GM23338 (cell line): ENCODE results near the gene GZMB.
A peak's percentile ranks its signal among the peaks of the same experiment; 100 is the strongest.

Source experiments
- CREB1 ChIP-seq: fragments of 250-450 bp; sonication (Bioruptor Pico); IDR thresholded peaks from 2 replicates; pipeline ENCODE4 v1.5.0; 2020; ENCODE audit warnings: low read depth, mild to moderate bottlenecking, moderate library complexity
- CTCF ChIP-seq, 2 experiments: fragments of 200-600 bp in 1 of 2; sonication (generic) in 1 of 2; conservative IDR thresholded peaks; 2 replicates each; pipeline versions ENCODE4 v1.5.1 to v1.6.1; 2016 to 2017; ENCODE audit warnings: antibody characterized with exemption in 2 of 2, low read depth in 2 of 2, mild to moderate bottlenecking in 2 of 2, moderate library complexity in 1 of 2
- EZH2 ChIP-seq: fragments of 200-600 bp; sonication (generic); IDR thresholded peaks from one replicate; pipeline ENCODE4 v1.8.0; 2017; ENCODE audit warnings: antibody characterized with exemption, mild to moderate bottlenecking, low read depth; ENCODE audit not compliant: unreplicated experiment
- EZH2phosphoT487 ChIP-seq: fragments of 200-600 bp; sonication (generic); IDR thresholded peaks from one replicate; pipeline ENCODE4 v1.8.1; 2018; ENCODE audit warnings: antibody characterized with exemption; ENCODE audit not compliant: unreplicated experiment
- JUNB ChIP-seq: IDR thresholded peaks from one replicate; pipeline ENCODE4 v1.6.1; 2016; ENCODE audit warnings: antibody characterized with exemption; ENCODE audit not compliant: unreplicated experiment
- NANOG ChIP-seq: IDR thresholded peaks from 2 replicates; pipeline ENCODE4 v1.6.1; 2016; ENCODE audit warnings: antibody characterized with exemption, borderline replicate concordance
- POLR2AphosphoS5 ChIP-seq: IDR thresholded peaks from 2 replicates; pipeline ENCODE4 v1.6.1; 2016; ENCODE audit warnings: antibody characterized with exemption, low read depth
- STAT1 ChIP-seq: IDR thresholded peaks from one replicate; pipeline ENCODE4 v1.6.1; 2016; ENCODE audit warnings: antibody characterized with exemption; ENCODE audit not compliant: unreplicated experiment
- ZNF114 ChIP-seq: fragments of 250-450 bp; sonication (Bioruptor Pico); IDR thresholded peaks from 2 replicates; pipeline ENCODE4 v1.5.0; 2020; ENCODE audit warnings: mild to moderate bottlenecking, moderate library complexity
- ZNF331 ChIP-seq: fragments of 250-450 bp; sonication (Bioruptor Pico); IDR thresholded peaks from 2 replicates; pipeline ENCODE4 v1.5.0; 2020; ENCODE audit warnings: low read depth, mild to moderate bottlenecking, moderate library complexity
- TF ChIP-seq, protein P1 (sequence below): IDR thresholded peaks from one replicate; pipeline ENCODE4 v1.6.1; 2018; ENCODE audit warnings: antibody characterized with exemption; ENCODE audit not compliant: unreplicated experiment
- TF ChIP-seq, protein P2 (sequence below): fragments of 250-450 bp; sonication (Bioruptor Pico); IDR thresholded peaks from 2 replicates; pipeline ENCODE4 v1.5.0; 2020; ENCODE audit warnings: mild to moderate bottlenecking, moderate library complexity

DNA sequence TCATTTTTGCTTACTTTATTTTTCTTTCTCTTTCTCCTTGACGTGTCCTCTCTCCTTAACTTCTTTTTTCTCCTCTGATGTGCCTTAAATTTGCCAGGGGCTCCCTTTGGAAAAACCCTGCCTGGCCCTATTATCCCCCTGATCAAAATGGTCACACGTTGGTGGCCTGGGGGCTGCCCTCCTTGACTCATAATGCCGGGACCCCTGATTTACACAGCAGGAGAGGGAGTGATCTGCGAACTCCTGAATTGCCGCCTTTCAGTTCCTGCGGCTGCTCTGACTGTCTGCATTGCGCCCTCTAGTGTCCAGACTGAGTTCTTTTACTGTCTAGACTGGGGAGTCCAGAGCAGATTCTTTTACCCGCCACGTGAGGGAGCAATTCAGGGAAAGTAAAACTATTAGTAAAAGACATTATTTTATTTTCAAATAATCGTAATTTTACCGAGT, 44.8 kb upstream of the GZMB start:
- peak; percentile 96 to 100 for TF ChIP-seq CTCF (conservative IDR thresholded peaks at IDR 0.05; ENCODE audit: low read depth in 2 of 2)
- TF ChIP-seq POLR2AphosphoS5: no peak
- no peak for TF ChIP-seq EZH2phosphoT487
- TF ChIP-seq STAT1: no peak
- TF ChIP-seq CREB1: no peak
- TF ChIP-seq EZH2: no peak
- TF ChIP-seq, protein P1, sequence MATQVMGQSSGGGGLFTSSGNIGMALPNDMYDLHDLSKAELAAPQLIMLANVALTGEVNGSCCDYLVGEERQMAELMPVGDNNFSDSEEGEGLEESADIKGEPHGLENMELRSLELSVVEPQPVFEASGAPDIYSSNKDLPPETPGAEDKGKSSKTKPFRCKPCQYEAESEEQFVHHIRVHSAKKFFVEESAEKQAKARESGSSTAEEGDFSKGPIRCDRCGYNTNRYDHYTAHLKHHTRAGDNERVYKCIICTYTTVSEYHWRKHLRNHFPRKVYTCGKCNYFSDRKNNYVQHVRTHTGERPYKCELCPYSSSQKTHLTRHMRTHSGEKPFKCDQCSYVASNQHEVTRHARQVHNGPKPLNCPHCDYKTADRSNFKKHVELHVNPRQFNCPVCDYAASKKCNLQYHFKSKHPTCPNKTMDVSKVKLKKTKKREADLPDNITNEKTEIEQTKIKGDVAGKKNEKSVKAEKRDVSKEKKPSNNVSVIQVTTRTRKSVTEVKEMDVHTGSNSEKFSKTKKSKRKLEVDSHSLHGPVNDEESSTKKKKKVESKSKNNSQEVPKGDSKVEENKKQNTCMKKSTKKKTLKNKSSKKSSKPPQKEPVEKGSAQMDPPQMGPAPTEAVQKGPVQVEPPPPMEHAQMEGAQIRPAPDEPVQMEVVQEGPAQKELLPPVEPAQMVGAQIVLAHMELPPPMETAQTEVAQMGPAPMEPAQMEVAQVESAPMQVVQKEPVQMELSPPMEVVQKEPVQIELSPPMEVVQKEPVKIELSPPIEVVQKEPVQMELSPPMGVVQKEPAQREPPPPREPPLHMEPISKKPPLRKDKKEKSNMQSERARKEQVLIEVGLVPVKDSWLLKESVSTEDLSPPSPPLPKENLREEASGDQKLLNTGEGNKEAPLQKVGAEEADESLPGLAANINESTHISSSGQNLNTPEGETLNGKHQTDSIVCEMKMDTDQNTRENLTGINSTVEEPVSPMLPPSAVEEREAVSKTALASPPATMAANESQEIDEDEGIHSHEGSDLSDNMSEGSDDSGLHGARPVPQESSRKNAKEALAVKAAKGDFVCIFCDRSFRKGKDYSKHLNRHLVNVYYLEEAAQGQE: no peak
- no peak for TF ChIP-seq ZNF331 (CRISPR knock-in tag)
- no peak for TF ChIP-seq NANOG
- no peak for TF ChIP-seq ZNF114 (CRISPR knock-in tag)
- TF ChIP-seq JUNB: no peak
- TF ChIP-seq, protein P2, sequence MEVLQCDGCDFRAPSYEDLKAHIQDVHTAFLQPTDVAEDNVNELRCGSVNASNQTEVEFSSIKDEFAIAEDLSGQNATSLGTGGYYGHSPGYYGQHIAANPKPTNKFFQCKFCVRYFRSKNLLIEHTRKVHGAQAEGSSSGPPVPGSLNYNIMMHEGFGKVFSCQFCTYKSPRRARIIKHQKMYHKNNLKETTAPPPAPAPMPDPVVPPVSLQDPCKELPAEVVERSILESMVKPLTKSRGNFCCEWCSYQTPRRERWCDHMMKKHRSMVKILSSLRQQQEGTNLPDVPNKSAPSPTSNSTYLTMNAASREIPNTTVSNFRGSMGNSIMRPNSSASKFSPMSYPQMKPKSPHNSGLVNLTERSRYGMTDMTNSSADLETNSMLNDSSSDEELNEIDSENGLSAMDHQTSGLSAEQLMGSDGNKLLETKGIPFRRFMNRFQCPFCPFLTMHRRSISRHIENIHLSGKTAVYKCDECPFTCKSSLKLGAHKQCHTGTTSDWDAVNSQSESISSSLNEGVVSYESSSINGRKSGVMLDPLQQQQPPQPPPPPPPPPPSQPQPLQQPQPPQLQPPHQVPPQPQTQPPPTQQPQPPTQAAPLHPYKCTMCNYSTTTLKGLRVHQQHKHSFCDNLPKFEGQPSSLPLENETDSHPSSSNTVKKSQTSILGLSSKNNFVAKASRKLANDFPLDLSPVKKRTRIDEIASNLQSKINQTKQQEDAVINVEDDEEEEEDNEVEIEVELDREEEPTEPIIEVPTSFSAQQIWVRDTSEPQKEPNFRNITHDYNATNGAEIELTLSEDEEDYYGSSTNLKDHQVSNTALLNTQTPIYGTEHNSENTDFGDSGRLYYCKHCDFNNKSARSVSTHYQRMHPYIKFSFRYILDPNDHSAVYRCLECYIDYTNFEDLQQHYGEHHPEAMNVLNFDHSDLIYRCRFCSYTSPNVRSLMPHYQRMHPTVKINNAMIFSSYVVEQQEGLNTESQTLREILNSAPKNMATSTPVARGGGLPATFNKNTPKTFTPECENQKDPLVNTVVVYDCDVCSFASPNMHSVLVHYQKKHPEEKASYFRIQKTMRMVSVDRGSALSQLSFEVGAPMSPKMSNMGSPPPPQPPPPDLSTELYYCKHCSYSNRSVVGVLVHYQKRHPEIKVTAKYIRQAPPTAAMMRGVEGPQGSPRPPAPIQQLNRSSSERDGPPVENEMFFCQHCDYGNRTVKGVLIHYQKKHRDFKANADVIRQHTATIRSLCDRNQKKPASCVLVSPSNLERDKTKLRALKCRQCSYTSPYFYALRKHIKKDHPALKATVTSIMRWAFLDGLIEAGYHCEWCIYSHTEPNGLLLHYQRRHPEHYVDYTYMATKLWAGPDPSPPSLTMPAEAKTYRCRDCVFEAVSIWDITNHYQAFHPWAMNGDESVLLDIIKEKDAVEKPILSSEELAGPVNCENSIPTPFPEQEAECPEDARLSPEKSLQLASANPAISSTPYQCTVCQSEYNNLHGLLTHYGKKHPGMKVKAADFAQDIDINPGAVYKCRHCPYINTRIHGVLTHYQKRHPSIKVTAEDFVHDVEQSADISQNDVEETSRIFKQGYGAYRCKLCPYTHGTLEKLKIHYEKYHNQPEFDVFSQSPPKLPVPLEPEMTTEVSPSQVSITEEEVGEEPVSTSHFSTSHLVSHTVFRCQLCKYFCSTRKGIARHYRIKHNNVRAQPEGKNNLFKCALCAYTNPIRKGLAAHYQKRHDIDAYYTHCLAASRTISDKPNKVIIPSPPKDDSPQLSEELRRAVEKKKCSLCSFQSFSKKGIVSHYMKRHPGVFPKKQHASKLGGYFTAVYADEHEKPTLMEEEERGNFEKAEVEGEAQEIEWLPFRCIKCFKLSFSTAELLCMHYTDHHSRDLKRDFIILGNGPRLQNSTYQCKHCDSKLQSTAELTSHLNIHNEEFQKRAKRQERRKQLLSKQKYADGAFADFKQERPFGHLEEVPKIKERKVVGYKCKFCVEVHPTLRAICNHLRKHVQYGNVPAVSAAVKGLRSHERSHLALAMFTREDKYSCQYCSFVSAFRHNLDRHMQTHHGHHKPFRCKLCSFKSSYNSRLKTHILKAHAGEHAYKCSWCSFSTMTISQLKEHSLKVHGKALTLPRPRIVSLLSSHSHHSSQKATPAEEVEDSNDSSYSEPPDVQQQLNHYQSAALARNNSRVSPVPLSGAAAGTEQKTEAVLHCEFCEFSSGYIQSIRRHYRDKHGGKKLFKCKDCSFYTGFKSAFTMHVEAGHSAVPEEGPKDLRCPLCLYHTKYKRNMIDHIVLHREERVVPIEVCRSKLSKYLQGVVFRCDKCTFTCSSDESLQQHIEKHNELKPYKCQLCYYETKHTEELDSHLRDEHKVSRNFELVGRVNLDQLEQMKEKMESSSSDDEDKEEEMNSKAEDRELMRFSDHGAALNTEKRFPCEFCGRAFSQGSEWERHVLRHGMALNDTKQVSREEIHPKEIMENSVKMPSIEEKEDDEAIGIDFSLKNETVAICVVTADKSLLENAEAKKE (CRISPR knock-in tag): no peak
